ENCODE data around the gene MMS22L.

DNA sequence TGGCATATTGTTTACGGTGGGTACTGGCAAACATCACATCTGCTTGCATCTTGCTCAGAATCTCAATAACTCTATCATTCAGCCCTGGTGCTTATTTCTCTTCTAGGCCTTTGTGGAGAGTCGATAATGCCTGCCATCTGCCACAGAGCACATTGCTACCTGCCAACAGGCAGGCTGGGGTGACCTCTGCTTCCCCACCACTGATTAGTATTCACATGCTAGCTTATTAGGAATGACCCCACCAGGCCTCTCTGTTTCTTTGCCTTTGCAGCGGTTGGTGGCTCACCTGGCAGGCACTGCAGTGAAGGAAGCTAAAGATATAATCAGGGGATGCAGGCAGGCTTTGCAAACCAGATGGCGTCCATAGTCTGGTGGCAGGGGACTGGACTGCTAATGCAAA lies 154.5 kb downstream of the MMS22L start:
- no peak for TF ChIP-seq EZH2 (IDR thresholded peaks at IDR 0.05)
- no peak for TF ChIP-seq POLR2AphosphoS5 (IDR thresholded peaks at IDR 0.05; ENCODE audit: borderline replicate concordance, low read depth, low read length)
- no peak for TF ChIP-seq FOXP2 (optimal IDR thresholded peaks at IDR 0.05; ENCODE audit: control extremely low read depth, extremely low read length, insufficient read depth)
